Measurements from ENCODE around the gene FAM200A.

- TF ChIP-seq CTCF (IDR thresholded peaks at IDR 0.05; ENCODE audit: borderline replicate concordance, extremely low read depth, low read length, poor library complexity, severe bottlenecking): no peak
- TF ChIP-seq EZH2 (IDR thresholded peaks at IDR 0.05; ENCODE audit: borderline replicate concordance, low read depth, low read length, severe bottlenecking): no peak
These were observed 6.0 kb upstream of the FAM200A start for GRCh38 chr7:99557940-99558305.
